ENCODE data around the gene CACNA2D1. TPM values are rescaled to one million over a fixed set of nuclear protein-coding genes. Genes with fewer than 3 reads are reported as not detected.

Gene CACNA2D1
- total and polyA plus RNA-seq, 2 donors (not counting 1 experiment from before 2014, with no cell fraction given) = 31.7 to 64.4 TPM

- Histone ChIP-seq H3K9me3 (ENCODE audit: control insufficient read depth, insufficient read depth, low read depth, low read length) (no peaks in the 10 kb centered on the region), H2AFZ (ENCODE audit: low read length) (no peak overlapping the region), H3K79me2 (ENCODE audit: control insufficient read depth, insufficient read depth, low read length) (no peaks in the 10 kb centered on the region), H3K4me3 (replicated peaks in 1 of 4; ENCODE audit: control extremely low read depth in 1 of 4, insufficient read depth in 1 of 4, low read depth in 3 of 4, low read length in 4 of 4) (no peak overlapping the region), H3K27me3 (ENCODE audit: control insufficient read depth, insufficient read depth, low read length) (no peaks in the 10 kb centered on the region), H3K27ac (ENCODE audit: insufficient read depth, low read length) (no peak overlapping the region), H3K4me2 (ENCODE audit: extremely low read depth, insufficient read depth, low read length) (no peak overlapping the region), H3K4me1 (ENCODE audit: control insufficient read depth, extremely low read depth, insufficient read depth, low read length) (no peaks in the 10 kb centered on the region), H3K9ac (ENCODE audit: insufficient read depth, low read length) (no peak overlapping the region), H4K20me1 (ENCODE audit: control insufficient read depth, extremely low read depth, insufficient read depth, low read length) (no peaks in the 10 kb centered on the region), H3K36me3 (ENCODE audit: control insufficient read depth, insufficient read depth, low read length) (no peaks in the 10 kb centered on the region)
- DNase-seq (ENCODE audit: low read depth in 2 of 2) = peak; percentile 6 to 25
- TF ChIP-seq EZH2 (IDR thresholded peaks at IDR 0.05; ENCODE audit: low read length, missing control alignments) (no peak), CTCF (conservative IDR thresholded peaks at IDR 0.05 in 1 of 2, IDR thresholded peaks at IDR 0.05 in 1 of 2; ENCODE audit: low read depth in 1 of 2, low read length in 2 of 2) (peak; percentile 43 to 60)
Observed at GRCh38 chr7:82247814-82248433, 195.7 kb downstream of the CACNA2D1 start.

- H3K36me3 ChIP-seq (ENCODE audit: control insufficient read depth, insufficient read depth, low read length) = no peaks in the 10 kb centered on the region
- H3K27ac ChIP-seq (ENCODE audit: insufficient read depth, low read length) = no peak overlapping the region
- no peak overlapping the region for H3K9ac ChIP-seq (ENCODE audit: insufficient read depth, low read length)
- TF ChIP-seq CTCF (conservative IDR thresholded peaks at IDR 0.05 in 1 of 2, IDR thresholded peaks at IDR 0.05 in 1 of 2; ENCODE audit: low read depth in 1 of 2, low read length in 2 of 2) = no peak
- no peak overlapping the region for H3K4me3 ChIP-seq (replicated peaks in 1 of 4; ENCODE audit: control extremely low read depth in 1 of 4, insufficient read depth in 1 of 4, low read depth in 3 of 4, low read length in 4 of 4)
- no peak overlapping the region for H2AFZ ChIP-seq (ENCODE audit: low read length)
- no peak for DNase-seq (ENCODE audit: low read depth in 2 of 2)
- no peaks in the 10 kb centered on the region for H3K4me1 ChIP-seq (ENCODE audit: control insufficient read depth, extremely low read depth, insufficient read depth, low read length)
- H3K79me2 ChIP-seq (ENCODE audit: control insufficient read depth, insufficient read depth, low read length) = no peaks in the 10 kb centered on the region
- H3K27me3 ChIP-seq (ENCODE audit: control insufficient read depth, insufficient read depth, low read length) = no peaks in the 10 kb centered on the region
- no peak overlapping the region for H3K4me2 ChIP-seq (ENCODE audit: extremely low read depth, insufficient read depth, low read length)
- no peaks in the 10 kb centered on the region for H3K9me3 ChIP-seq (ENCODE audit: control insufficient read depth, insufficient read depth, low read depth, low read length)
- no peaks in the 10 kb centered on the region for H4K20me1 ChIP-seq (ENCODE audit: control insufficient read depth, extremely low read depth, insufficient read depth, low read length)
Observed at GRCh38 chr7:82244947-82245517, 198.5 kb downstream of the CACNA2D1 start.

GRCh38 chr7:82241356-82241755 is 202.2 kb downstream of the CACNA2D1 start:
- H3K4me1 ChIP-seq (ENCODE audit: control insufficient read depth, extremely low read depth, insufficient read depth, low read length) = no peaks in the 10 kb centered on the region
- no peak for DNase-seq (ENCODE audit: low read depth in 2 of 2)

More at GRCh38 chr7:82241356-82241755, 202.2 kb downstream of the CACNA2D1 start:
- Histone ChIP-seq H2AFZ (ENCODE audit: low read length) (no peak overlapping the region), H3K4me3 (replicated peaks in 1 of 4; ENCODE audit: control extremely low read depth in 1 of 4, insufficient read depth in 1 of 4, low read depth in 3 of 4, low read length in 4 of 4) (no peak overlapping the region), H3K27me3 (ENCODE audit: control insufficient read depth, insufficient read depth, low read length) (no peaks in the 10 kb centered on the region), H3K9me3 (ENCODE audit: control insufficient read depth, insufficient read depth, low read depth, low read length) (no peaks in the 10 kb centered on the region), H3K36me3 (ENCODE audit: control insufficient read depth, insufficient read depth, low read length) (no peaks in the 10 kb centered on the region), H3K79me2 (ENCODE audit: control insufficient read depth, insufficient read depth, low read length) (no peaks in the 10 kb centered on the region), H4K20me1 (ENCODE audit: control insufficient read depth, extremely low read depth, insufficient read depth, low read length) (no peaks in the 10 kb centered on the region), H3K9ac (ENCODE audit: insufficient read depth, low read length) (no peak overlapping the region), H3K27ac (ENCODE audit: insufficient read depth, low read length) (no peak overlapping the region), H3K4me2 (ENCODE audit: extremely low read depth, insufficient read depth, low read length) (no peak overlapping the region)
- TF ChIP-seq EZH2 (IDR thresholded peaks at IDR 0.05; ENCODE audit: low read length, missing control alignments) = no peak
- no peak for TF ChIP-seq CTCF (conservative IDR thresholded peaks at IDR 0.05 in 1 of 2, IDR thresholded peaks at IDR 0.05 in 1 of 2; ENCODE audit: low read depth in 1 of 2, low read length in 2 of 2)

All from fibroblast of lung (primary cell).